ENCODE results near the gene RASGRP2. TPM values are rescaled to one million over a fixed set of nuclear protein-coding genes. Genes with fewer than 3 reads are reported as not detected.
"Not testable (repeated sequence)": the region's sequence is repeated elsewhere in the genome, so short reads cannot be mapped to it uniquely, and the experiment has no call there.

Gene RASGRP2
- polyA plus RNA-seq, 1 donor (not counting 4 experiments of a cell fraction or from before 2014, with no cell fraction given), result 0.49 TPM

- Histone ChIP-seq H3K4me3 (ENCODE audit: control insufficient read depth in 2 of 3, extremely low read depth in 1 of 3, insufficient read depth in 2 of 3, low read depth in 1 of 3, low read length in 3 of 3) (no peak overlapping the region), H3K27me3 (ENCODE audit: control insufficient read depth, extremely low read depth, insufficient read depth, low read length) (peaks cover 19% of the 10 kb centered on the region), H3K9ac (ENCODE audit: control insufficient read depth, extremely low read depth, insufficient read depth, low read length) (no peak overlapping the region), H3K9me3 (ENCODE audit: control insufficient read depth, low read depth, low read length) (no peaks in the 10 kb centered on the region), H3K9me1 (ENCODE audit: control insufficient read depth, extremely low read depth, insufficient read depth, low read length) (no peaks in the 10 kb centered on the region), H4K20me1 (ENCODE audit: control insufficient read depth, extremely low read depth, insufficient read depth, low read length) (no peaks in the 10 kb centered on the region), H3K79me2 (ENCODE audit: control insufficient read depth, insufficient read depth, low read length) (no peaks in the 10 kb centered on the region), H3K36me3 (ENCODE audit: control insufficient read depth in 2 of 2, extremely low read depth in 1 of 2, insufficient read depth in 2 of 2, low read length in 2 of 2) (no peaks in the 10 kb centered on the region), H2AFZ (ENCODE audit: control insufficient read depth, low read length) (no peak overlapping the region), H3K27ac (ENCODE audit: control insufficient read depth, insufficient read depth, low read length) (no peak overlapping the region), H3K4me2 (ENCODE audit: control insufficient read depth, extremely low read depth, insufficient read depth, low read depth, low read length) (no peak overlapping the region), H3K4me1 (ENCODE audit: control insufficient read depth, extremely low read depth, insufficient read depth, low read length) (no peaks in the 10 kb centered on the region)
- dilution Hi-C loops (cut with MboI; ENCODE audit: extremely low pct_ligation_motif_present, low sequenced_read_pairs), result no loop called here
- DNase-seq (ENCODE audit: low read depth, low spot score) (no peak), FAIRE-seq (no peak)
- TF ChIP-seq CTCF (optimal IDR thresholded peaks at IDR 0.05 in 1 of 3, IDR thresholded peaks at IDR 0.05 in 1 of 3, conservative IDR thresholded peaks at IDR 0.05 in 1 of 3; ENCODE audit: extremely low read depth in 1 of 3, insufficient read depth in 2 of 3, low read length in 3 of 3), result no peak
- TF ChIP-seq EZH2 (IDR thresholded peaks at IDR 0.05; ENCODE audit: low read length), result no peak
Observed at GRCh38 chr11:64703048-64703447, 40.9 kb downstream of the RASGRP2 start.

GRCh38 chr11:64701956-64702355 lies 42.0 kb downstream of the RASGRP2 start:
- dilution Hi-C loops (cut with MboI; ENCODE audit: extremely low pct_ligation_motif_present, low sequenced_read_pairs); H3K36me3 ChIP-seq (ENCODE audit: control insufficient read depth in 2 of 2, extremely low read depth in 1 of 2, insufficient read depth in 2 of 2, low read length in 2 of 2); H3K79me2 ChIP-seq (ENCODE audit: control insufficient read depth, insufficient read depth, low read length); H3K9me1 ChIP-seq (ENCODE audit: control insufficient read depth, extremely low read depth, insufficient read depth, low read length); H2AFZ ChIP-seq (ENCODE audit: control insufficient read depth, low read length); H3K9me3 ChIP-seq (ENCODE audit: control insufficient read depth, low read depth, low read length); DNase-seq (ENCODE audit: low read depth, low spot score); H4K20me1 ChIP-seq (ENCODE audit: control insufficient read depth, extremely low read depth, insufficient read depth, low read length); H3K4me2 ChIP-seq (ENCODE audit: control insufficient read depth, extremely low read depth, insufficient read depth, low read depth, low read length); H3K4me1 ChIP-seq (ENCODE audit: control insufficient read depth, extremely low read depth, insufficient read depth, low read length); H3K27ac ChIP-seq (ENCODE audit: control insufficient read depth, insufficient read depth, low read length); H3K4me3 ChIP-seq (ENCODE audit: control insufficient read depth in 2 of 3, extremely low read depth in 1 of 3, insufficient read depth in 2 of 3, low read depth in 1 of 3, low read length in 3 of 3); FAIRE-seq; H3K9ac ChIP-seq (ENCODE audit: control insufficient read depth, extremely low read depth, insufficient read depth, low read length): not testable (repeated sequence)
- H3K27me3 ChIP-seq (ENCODE audit: control insufficient read depth, extremely low read depth, insufficient read depth, low read length), result peaks cover 24% of the 10 kb centered on the region

- no peak overlapping the region for H3K4me3 ChIP-seq (ENCODE audit: control insufficient read depth in 2 of 3, extremely low read depth in 1 of 3, insufficient read depth in 2 of 3, low read depth in 1 of 3, low read length in 3 of 3)
- no peak for DNase-seq (ENCODE audit: low read depth, low spot score)
- no peak overlapping the region for H3K4me2 ChIP-seq (ENCODE audit: control insufficient read depth, extremely low read depth, insufficient read depth, low read depth, low read length)
- dilution Hi-C loops (cut with MboI; ENCODE audit: extremely low pct_ligation_motif_present, low sequenced_read_pairs), result no loop called here
- no peaks in the 10 kb centered on the region for H3K36me3 ChIP-seq (ENCODE audit: control insufficient read depth in 2 of 2, extremely low read depth in 1 of 2, insufficient read depth in 2 of 2, low read length in 2 of 2)
- TF ChIP-seq CTCF (optimal IDR thresholded peaks at IDR 0.05 in 1 of 3, IDR thresholded peaks at IDR 0.05 in 1 of 3, conservative IDR thresholded peaks at IDR 0.05 in 1 of 3; ENCODE audit: extremely low read depth in 1 of 3, insufficient read depth in 2 of 3, low read length in 3 of 3), result no peak
- no peak for TF ChIP-seq EZH2 (IDR thresholded peaks at IDR 0.05; ENCODE audit: low read length)
- no peak overlapping the region for H3K27ac ChIP-seq (ENCODE audit: control insufficient read depth, insufficient read depth, low read length)
- H3K9ac ChIP-seq (ENCODE audit: control insufficient read depth, extremely low read depth, insufficient read depth, low read length), result no peak overlapping the region
- no peaks in the 10 kb centered on the region for H4K20me1 ChIP-seq (ENCODE audit: control insufficient read depth, extremely low read depth, insufficient read depth, low read length)
- peaks cover 41% of the 10 kb centered on the region for H3K27me3 ChIP-seq (ENCODE audit: control insufficient read depth, extremely low read depth, insufficient read depth, low read length)
- H3K79me2 ChIP-seq (ENCODE audit: control insufficient read depth, insufficient read depth, low read length), result no peaks in the 10 kb centered on the region
- H3K9me3 ChIP-seq (ENCODE audit: control insufficient read depth, low read depth, low read length), result no peaks in the 10 kb centered on the region
- no peaks in the 10 kb centered on the region for H3K9me1 ChIP-seq (ENCODE audit: control insufficient read depth, extremely low read depth, insufficient read depth, low read length)
- no peaks in the 10 kb centered on the region for H3K4me1 ChIP-seq (ENCODE audit: control insufficient read depth, extremely low read depth, insufficient read depth, low read length)
- H2AFZ ChIP-seq (ENCODE audit: control insufficient read depth, low read length), result no peak overlapping the region
- FAIRE-seq, result no peak
Observed at GRCh38 chr11:64698427-64698826, 45.5 kb downstream of the RASGRP2 start.

All from keratinocyte (primary cell).